HFF-Myc (cell line): Measurements from ENCODE around the gene PPP1R36.
"Not testable (repeated sequence)": the region's sequence is repeated elsewhere in the genome, so short reads cannot be mapped to it uniquely, and the experiment has no call there.

Experiments
- DNase-seq: peaks from one replicate; pipeline ENCODE4 v3.0.0-alpha.2; 2011; ENCODE audit warnings: low read depth; ENCODE audit errors: extremely low read depth
- H3K4me3 ChIP-seq: replicated peaks from 2 replicates; pipeline ENCODE4 v1.5.1; 2011; ENCODE audit warnings: low read depth, mild to moderate bottlenecking, control low read depth, low read length
- TF ChIP-seq, protein P1 (sequence below): IDR thresholded peaks from 2 replicates; pipeline ENCODE4 v1.5.1; 2012; ENCODE audit warnings: mild to moderate bottlenecking, low read depth, low read length, control low read depth; ENCODE audit errors: missing control alignments

Gene PPP1R36

DNA sequence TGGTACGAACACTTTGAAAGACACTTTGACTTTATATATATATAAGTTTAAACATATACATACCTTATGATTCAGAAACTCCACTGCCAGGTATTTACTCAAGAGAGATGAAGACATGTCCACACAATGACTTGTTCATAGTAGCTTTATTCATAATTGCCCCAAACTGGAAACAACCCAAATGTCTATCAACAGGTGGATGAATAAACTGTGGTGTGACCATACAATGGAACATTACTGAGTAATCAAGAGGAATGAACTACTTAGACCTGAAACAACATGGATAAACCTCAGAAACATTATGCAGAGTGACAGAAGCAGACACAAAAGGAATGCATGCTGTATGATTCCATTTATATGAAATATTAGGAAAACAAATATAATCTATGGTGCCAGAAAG is 71.1 kb downstream of the PPP1R36 start:
- H3K4me3 ChIP-seq, result no peak overlapping the region
- TF ChIP-seq, protein P1, sequence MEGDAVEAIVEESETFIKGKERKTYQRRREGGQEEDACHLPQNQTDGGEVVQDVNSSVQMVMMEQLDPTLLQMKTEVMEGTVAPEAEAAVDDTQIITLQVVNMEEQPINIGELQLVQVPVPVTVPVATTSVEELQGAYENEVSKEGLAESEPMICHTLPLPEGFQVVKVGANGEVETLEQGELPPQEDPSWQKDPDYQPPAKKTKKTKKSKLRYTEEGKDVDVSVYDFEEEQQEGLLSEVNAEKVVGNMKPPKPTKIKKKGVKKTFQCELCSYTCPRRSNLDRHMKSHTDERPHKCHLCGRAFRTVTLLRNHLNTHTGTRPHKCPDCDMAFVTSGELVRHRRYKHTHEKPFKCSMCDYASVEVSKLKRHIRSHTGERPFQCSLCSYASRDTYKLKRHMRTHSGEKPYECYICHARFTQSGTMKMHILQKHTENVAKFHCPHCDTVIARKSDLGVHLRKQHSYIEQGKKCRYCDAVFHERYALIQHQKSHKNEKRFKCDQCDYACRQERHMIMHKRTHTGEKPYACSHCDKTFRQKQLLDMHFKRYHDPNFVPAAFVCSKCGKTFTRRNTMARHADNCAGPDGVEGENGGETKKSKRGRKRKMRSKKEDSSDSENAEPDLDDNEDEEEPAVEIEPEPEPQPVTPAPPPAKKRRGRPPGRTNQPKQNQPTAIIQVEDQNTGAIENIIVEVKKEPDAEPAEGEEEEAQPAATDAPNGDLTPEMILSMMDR, result no peak

DNA sequence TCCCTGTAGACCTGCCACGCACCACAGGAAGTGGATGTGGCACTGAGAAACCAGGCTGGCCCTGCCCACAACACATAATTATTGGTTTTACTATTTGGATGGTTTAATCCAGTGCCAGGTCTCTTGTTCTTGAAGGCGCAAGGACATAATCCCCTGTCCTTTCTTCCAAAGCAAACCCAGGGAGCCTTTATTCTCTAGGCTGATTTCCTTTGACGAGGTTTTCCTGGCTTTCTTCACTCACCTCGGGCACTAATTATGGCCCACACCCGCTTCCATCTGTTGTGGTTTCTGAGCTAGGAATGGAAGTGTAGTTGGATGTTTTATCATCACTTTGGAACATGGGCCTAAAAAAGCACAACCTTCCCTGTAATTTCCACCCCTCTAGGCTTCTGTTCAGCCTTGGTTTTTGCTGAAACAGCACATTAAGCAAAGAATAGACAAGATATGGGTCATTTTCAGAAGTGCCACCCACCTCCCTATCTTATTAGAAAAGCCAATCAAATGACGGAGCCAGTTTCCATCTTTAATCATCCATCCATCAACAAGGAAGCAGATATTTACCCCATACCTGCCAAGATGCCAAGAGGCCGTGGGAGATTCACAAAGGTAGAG is 73.9 kb downstream of the PPP1R36 start:
- no peak overlapping the region for H3K4me3 ChIP-seq
- no peak for DNase-seq
- TF ChIP-seq, protein P1, result no peak

More for the DNA sequence above, 71.1 kb downstream of the PPP1R36 start:
- no peak for DNase-seq

DNA sequence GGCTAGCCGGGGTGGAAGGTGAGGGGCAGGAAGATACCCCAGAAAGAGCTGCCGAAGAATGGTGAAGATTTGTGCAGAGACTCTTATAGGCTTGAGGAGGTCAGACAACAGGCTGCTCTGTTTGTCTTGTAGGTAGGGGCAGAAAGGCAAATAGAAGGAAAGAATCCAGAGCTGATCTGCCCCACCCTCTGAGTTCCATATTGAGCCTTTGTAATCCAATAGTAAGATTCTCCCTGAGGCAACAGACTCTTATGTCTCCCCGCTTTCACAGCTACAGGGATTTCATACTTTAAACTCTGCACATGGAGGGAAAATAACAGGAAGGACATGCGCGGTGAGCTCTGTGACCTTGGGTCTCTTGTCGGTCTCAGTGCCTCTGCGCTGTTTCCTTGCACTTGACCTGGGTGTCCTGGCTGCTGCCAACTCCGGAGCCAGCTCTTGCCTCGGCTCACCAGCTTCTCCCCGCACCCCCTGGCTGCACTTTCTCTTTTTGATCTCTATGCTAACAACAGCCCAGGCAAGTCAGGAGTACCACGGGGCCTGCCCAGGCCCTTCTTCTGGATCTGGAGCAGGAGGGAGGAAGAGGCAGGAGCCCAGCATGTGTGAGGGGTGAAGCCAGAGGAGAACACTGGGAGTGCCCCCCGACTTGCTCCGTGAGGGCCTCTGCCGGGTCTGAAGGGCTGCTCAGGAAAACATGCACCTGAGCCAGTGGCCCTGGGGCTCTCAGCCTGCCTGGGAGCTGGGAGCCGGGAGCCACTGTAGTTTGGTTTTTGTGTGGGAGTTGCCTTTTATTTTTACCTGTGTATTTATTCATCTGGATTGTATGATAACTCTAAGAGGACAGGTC is 75.8 kb downstream of the PPP1R36 start:
- TF ChIP-seq, protein P1, result no peak
- H3K4me3 ChIP-seq, result no peak overlapping the region
- no peak for DNase-seq

DNA sequence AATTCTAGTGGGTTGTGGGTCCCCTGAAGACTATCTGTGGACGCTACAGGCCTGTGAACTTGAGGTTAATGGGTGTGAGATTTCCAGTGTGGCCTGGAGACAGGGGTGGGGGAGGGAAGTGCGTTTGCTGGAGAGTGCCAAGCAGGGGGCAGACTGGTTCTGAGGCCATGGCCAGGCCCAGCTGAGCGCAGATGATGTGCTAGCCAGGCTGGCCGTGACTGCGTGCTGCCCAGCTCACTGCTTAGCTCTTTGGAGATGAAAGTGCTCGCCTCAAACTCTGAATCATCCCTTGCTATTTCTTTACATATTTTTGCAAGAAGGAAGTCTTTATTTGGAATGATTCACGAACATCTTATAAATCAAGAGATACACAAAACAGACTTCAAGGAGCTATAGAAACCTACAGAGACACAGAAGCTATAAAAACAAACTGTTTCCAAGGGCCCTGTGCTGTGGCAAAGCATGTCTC is 79.2 kb downstream of the PPP1R36 start:
- no peak overlapping the region for H3K4me3 ChIP-seq
- peak; percentile 74 for DNase-seq
- TF ChIP-seq, protein P1, result no peak

DNA sequence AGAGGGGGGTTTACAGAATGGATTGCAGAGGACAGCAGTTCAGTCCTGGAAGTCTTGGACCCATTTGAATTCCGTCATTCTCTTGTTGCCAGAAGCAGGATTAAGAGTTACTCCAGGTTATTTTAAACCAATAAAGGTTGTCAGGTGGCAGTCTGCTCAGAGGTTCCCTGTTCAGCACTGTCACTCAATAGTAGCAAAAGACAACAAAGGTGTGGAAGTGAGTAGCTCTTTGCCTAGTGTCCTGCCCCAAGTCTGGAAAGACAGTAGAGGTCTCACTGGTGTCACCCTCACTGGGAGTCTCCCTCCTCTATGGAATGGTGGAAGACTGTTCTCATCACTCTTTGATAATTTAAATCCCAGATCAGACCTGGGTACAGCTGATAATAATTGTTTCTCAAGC is 81.0 kb downstream of the PPP1R36 start:
- no peak for DNase-seq
- no peak overlapping the region for H3K4me3 ChIP-seq
- TF ChIP-seq, protein P1, result no peak

DNA sequence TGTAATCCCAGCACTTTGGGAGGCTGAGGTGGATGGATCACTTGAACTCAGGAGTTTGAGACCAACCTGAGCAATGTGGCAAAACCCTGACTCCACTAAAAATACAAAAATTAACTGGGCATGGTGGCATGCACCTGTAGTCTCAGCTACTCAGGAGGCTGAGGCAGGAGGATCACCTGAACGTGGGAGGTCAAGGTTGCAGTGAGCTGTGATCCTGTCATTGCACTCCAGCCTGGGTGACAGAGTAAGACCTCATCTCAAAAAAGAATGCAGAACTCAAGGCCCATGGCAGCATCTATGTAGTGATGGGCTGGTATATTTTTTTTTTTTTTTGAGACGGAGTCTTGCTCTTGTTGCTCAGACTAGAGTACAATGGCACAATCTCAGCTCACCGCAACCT is 81.5 kb downstream of the PPP1R36 start:
- not testable (repeated sequence) for DNase-seq, H3K4me3 ChIP-seq

GRCh38 chr14:64632056-64632455 is 82.3 kb downstream of the PPP1R36 start:
- no peak overlapping the region for H3K4me3 ChIP-seq
- TF ChIP-seq, protein P1, result no peak
- DNase-seq, result no peak
